ENCODE data around the gene RPL39. TPM values are rescaled to one million over a fixed set of nuclear protein-coding genes. Genes with fewer than 3 reads are reported as not detected.

The RPL39 gene
- total and polyA plus RNA-seq, 10 of the 15 experiments (the other 5 are each of a cell fraction or from before 2014, with no cell fraction given) = 1,792 to 6,541 (median 3,667) TPM

GRCh38 chrX:119755981-119756533, 35.4 kb downstream of the RPL39 start (continued):
- no peak for TF ChIP-seq EGR1 (IDR thresholded peaks at IDR 0.05; ENCODE audit: borderline replicate concordance in 1 of 2, low read depth in 2 of 2, low read length in 2 of 2)
- TF ChIP-seq ESRRA (IDR thresholded peaks at IDR 0.05; ENCODE audit: low read length) = peak; percentile 71; the same call in 1 of the 2 replicates
- TF ChIP-seq KDM1A (IDR thresholded peaks at IDR 0.05; ENCODE audit: borderline replicate concordance) = no peak
- TF ChIP-seq USF2 (IDR thresholded peaks at IDR 0.05; ENCODE audit: borderline replicate concordance, low read depth, low read length) = no peak; the same call in 1 of the 2 replicates
- TF ChIP-seq SMAD5 (IDR thresholded peaks at IDR 0.05; ENCODE audit: low read depth) = 0 out of 2 replicates have a peak, but pooled peaks have one; percentile 60
- TF ChIP-seq, protein P1, sequence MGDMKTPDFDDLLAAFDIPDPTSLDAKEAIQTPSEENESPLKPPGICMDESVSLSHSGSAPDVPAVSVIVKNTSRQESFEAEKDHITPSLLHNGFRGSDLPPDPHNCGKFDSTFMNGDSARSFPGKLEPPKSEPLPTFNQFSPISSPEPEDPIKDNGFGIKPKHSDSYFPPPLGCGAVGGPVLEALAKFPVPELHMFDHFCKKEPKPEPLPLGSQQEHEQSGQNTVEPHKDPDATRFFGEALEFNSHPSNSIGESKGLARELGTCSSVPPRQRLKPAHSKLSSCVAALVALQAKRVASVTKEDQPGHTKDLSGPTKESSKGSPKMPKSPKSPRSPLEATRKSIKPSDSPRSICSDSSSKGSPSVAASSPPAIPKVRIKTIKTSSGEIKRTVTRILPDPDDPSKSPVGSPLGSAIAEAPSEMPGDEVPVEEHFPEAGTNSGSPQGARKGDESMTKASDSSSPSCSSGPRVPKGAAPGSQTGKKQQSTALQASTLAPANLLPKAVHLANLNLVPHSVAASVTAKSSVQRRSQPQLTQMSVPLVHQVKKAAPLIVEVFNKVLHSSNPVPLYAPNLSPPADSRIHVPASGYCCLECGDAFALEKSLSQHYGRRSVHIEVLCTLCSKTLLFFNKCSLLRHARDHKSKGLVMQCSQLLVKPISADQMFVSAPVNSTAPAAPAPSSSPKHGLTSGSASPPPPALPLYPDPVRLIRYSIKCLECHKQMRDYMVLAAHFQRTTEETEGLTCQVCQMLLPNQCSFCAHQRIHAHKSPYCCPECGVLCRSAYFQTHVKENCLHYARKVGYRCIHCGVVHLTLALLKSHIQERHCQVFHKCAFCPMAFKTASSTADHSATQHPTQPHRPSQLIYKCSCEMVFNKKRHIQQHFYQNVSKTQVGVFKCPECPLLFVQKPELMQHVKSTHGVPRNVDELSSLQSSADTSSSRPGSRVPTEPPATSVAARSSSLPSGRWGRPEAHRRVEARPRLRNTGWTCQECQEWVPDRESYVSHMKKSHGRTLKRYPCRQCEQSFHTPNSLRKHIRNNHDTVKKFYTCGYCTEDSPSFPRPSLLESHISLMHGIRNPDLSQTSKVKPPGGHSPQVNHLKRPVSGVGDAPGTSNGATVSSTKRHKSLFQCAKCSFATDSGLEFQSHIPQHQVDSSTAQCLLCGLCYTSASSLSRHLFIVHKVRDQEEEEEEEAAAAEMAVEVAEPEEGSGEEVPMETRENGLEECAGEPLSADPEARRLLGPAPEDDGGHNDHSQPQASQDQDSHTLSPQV (IDR thresholded peaks at IDR 0.05) = no peak
- peak; percentile 13; the same call in 1 of the 2 replicates for TF ChIP-seq SPI1 (IDR thresholded peaks at IDR 0.05; ENCODE audit: borderline replicate concordance, insufficient read depth, low read depth, low read length)
- TF ChIP-seq ZBTB33 (IDR thresholded peaks at IDR 0.05) = no peak
- TF ChIP-seq IKZF1 (conservative IDR thresholded peaks at IDR 0.05) = peak; percentile 92
- TF ChIP-seq, protein P2, sequence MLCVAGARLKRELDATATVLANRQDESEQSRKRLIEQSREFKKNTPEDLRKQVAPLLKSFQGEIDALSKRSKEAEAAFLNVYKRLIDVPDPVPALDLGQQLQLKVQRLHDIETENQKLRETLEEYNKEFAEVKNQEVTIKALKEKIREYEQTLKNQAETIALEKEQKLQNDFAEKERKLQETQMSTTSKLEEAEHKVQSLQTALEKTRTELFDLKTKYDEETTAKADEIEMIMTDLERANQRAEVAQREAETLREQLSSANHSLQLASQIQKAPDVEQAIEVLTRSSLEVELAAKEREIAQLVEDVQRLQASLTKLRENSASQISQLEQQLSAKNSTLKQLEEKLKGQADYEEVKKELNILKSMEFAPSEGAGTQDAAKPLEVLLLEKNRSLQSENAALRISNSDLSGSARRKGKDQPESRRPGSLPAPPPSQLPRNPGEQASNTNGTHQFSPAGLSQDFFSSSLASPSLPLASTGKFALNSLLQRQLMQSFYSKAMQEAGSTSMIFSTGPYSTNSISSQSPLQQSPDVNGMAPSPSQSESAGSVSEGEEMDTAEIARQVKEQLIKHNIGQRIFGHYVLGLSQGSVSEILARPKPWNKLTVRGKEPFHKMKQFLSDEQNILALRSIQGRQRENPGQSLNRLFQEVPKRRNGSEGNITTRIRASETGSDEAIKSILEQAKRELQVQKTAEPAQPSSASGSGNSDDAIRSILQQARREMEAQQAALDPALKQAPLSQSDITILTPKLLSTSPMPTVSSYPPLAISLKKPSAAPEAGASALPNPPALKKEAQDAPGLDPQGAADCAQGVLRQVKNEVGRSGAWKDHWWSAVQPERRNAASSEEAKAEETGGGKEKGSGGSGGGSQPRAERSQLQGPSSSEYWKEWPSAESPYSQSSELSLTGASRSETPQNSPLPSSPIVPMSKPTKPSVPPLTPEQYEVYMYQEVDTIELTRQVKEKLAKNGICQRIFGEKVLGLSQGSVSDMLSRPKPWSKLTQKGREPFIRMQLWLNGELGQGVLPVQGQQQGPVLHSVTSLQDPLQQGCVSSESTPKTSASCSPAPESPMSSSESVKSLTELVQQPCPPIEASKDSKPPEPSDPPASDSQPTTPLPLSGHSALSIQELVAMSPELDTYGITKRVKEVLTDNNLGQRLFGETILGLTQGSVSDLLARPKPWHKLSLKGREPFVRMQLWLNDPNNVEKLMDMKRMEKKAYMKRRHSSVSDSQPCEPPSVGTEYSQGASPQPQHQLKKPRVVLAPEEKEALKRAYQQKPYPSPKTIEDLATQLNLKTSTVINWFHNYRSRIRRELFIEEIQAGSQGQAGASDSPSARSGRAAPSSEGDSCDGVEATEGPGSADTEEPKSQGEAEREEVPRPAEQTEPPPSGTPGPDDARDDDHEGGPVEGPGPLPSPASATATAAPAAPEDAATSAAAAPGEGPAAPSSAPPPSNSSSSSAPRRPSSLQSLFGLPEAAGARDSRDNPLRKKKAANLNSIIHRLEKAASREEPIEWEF (IDR thresholded peaks at IDR 0.05; ENCODE audit: insufficient replicate concordance, low read depth, low read length) = no peak
- TF ChIP-seq, protein P3, sequence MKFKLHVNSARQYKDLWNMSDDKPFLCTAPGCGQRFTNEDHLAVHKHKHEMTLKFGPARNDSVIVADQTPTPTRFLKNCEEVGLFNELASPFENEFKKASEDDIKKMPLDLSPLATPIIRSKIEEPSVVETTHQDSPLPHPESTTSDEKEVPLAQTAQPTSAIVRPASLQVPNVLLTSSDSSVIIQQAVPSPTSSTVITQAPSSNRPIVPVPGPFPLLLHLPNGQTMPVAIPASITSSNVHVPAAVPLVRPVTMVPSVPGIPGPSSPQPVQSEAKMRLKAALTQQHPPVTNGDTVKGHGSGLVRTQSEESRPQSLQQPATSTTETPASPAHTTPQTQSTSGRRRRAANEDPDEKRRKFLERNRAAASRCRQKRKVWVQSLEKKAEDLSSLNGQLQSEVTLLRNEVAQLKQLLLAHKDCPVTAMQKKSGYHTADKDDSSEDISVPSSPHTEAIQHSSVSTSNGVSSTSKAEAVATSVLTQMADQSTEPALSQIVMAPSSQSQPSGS (IDR thresholded peaks at IDR 0.05; ENCODE audit: low read length) = peak; percentile 37; the same call in 1 of the 2 replicates
- TF ChIP-seq ZSCAN29 (IDR thresholded peaks at IDR 0.05) = no peak
- no peak for TF ChIP-seq NRF1 (conservative IDR thresholded peaks at IDR 0.05; ENCODE audit: low read depth, low read length)
- TF ChIP-seq POLR2AphosphoS5 (IDR thresholded peaks at IDR 0.05; ENCODE audit: low read length) = no peak
- 0 out of 2 replicates have a peak, but pooled peaks have one; percentile 19 for TF ChIP-seq HCFC1 (IDR thresholded peaks at IDR 0.05; ENCODE audit: low read length)
- no peak for TF ChIP-seq SUZ12 (IDR thresholded peaks at IDR 0.05; ENCODE audit: unreplicated experiment)
